Esophagus (tissue), 2 donors: Measurements from ENCODE around the gene ELF1. TPM values are rescaled to one million over a fixed set of nuclear protein-coding genes. Genes with fewer than 3 reads are reported as not detected.
"Not testable (repeated sequence)": the region's sequence is repeated elsewhere in the genome, so short reads cannot be mapped to it uniquely, and the experiment has no call there.

Experiments used
- H3K27ac ChIP-seq, 2 donors: one replicate each; pipeline ENCODE4 v1.5.1; 2013; ENCODE audit warnings: low read depth in 2 of 2, mild to moderate bottlenecking in 2 of 2, inconsistent platforms in 1 of 2, low read length in 1 of 2, moderate library complexity in 1 of 2
- H3K27me3 ChIP-seq, 2 donors: one replicate each; pipeline ENCODE4 v1.6.1; 2013; ENCODE audit warnings: low read length in 2 of 2, control low read depth in 1 of 2, mild to moderate bottlenecking in 1 of 2; ENCODE audit not compliant: insufficient read depth in 2 of 2, control insufficient read depth in 1 of 2
- H3K36me3 ChIP-seq, 2 donors: one replicate each; pipeline ENCODE4 v1.6.1; 2013; ENCODE audit warnings: low read length in 1 of 2; ENCODE audit not compliant: control insufficient read depth in 2 of 2, insufficient read depth in 2 of 2
- H3K4me1 ChIP-seq, 2 donors: one replicate each; pipeline ENCODE4 v1.6.1; 2013; ENCODE audit warnings: low read length in 1 of 2; ENCODE audit not compliant: control insufficient read depth in 2 of 2, insufficient read depth in 2 of 2
- H3K4me3 ChIP-seq, 2 donors: one replicate each; pipeline ENCODE4 v1.5.1; 2013; ENCODE audit warnings: low read length in 2 of 2, mild to moderate bottlenecking in 2 of 2, low read depth in 1 of 2, moderate library complexity in 1 of 2
- H3K9me3 ChIP-seq, 2 donors: one replicate each; pipeline ENCODE4 v1.6.1; 2013; ENCODE audit warnings: mild to moderate bottlenecking in 2 of 2, low read depth in 1 of 2, low read length in 1 of 2, moderate library complexity in 1 of 2; ENCODE audit not compliant: control insufficient read depth in 2 of 2, insufficient read depth in 1 of 2
- WGBS, 2 donors: extraction: QIAGEN DNeasy Blood & Tissue Kit; methylation state at CpG; one replicate each; pipeline ENCODE4 v1.1.7; 2013; 5-methylcytosine and 5-hydroxymethylcytosine counted together
- polyA plus RNA-seq, 2 donors: library from polyadenylated mRNA; stranded (reverse); fragments of 200-250 nt; gene quantifications; one replicate each; pipeline ENCODE4 v1.2.3, GENCODE V29; 2013
- donor health status: healthy with polysubstance abuse.
- donor health status: Bipolar disorder and iron deficiency.

ELF1 gene
- polyA plus RNA-seq, 2 donors = 12.1 to 34.0 TPM

DNA sequence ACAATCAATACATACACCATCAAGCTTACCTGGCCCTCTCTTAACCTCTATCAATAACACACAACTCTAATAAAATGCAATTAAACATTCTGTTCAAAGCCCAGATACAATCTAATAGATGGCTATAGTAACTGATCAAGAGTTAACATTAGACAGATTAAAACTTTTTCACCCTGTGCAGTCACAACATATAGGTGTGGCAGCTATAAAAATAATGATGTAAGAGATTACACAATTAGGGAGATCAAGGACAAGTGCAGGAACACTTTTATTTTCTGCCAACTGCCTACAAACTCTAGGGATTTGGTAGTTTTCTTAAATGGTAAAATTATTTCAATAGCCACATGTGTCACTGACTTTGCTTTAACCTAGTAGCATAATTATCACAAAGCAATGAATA, 104.3 kb downstream of the ELF1 start:
- not testable (repeated sequence) for H3K27ac ChIP-seq, H3K4me3 ChIP-seq, H3K36me3 ChIP-seq, H3K9me3 ChIP-seq, H3K27me3 ChIP-seq, H3K4me1 ChIP-seq

DNA sequence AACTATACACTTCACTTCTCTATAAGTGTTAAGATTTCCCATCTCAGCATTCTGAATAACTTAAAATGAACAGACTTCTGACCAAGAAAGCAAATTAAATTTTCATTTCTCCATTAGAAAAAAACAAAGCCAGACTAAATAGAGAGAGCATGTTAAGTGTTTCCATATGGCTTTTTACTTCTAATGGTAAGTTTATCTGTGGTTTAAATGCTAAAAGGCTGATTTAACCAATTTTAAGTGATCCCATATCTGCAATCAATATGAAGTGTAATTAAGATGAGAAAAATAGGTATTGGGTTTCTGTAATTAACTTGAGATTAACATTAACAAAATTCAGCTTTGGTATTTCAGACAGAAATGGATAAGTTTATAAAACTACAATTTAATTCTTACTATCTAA, 107.8 kb downstream of the ELF1 start:
- H3K27me3 ChIP-seq = no peaks in the 10 kb centered on the region
- H3K4me3 ChIP-seq = no peak overlapping the region
- no peaks in the 10 kb centered on the region for H3K36me3 ChIP-seq

DNA sequence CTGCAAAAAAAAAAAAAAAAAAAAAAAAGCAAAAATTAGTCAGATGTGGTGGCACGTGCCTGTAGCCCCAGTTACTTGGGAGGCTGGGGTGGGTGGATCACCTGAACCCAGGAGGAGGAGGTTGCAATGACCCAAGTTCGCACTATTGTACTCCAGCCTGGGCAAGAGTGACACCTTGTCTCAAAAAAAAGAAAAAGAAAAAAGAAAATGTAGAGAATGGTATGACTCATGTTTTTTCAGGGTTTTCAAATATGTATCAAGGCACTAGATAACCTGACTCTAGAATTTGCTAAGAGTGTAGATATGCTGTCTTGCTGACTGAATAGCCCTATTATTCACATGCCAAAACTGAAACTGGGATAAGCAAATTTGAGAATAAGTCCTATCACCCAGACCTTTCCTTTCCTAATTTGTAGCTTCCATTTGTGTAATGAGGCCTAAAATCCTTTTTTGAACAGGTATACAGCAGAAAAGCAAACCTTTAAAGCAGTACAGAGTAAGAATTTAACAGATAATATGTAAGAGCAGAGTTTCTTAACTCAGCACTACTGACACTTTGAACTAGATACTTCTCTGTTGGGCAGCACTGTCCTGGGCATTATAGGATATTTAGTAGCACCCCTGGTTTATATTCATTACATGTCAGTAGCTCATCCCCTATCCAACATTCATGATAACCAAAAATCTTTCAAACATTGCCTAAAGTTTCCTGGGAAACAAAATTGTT, 108.6 kb downstream of the ELF1 start:
- no peak overlapping the region for H3K27ac ChIP-seq
- no peaks in the 10 kb centered on the region for H3K4me1 ChIP-seq
- WGBS, 2 donors = 90 to 94% methylated on average over 2 of the region's 2 CpGs

More for the DNA sequence above, 107.8 kb downstream of the ELF1 start:
- Histone ChIP-seq H3K27ac (no peak overlapping the region), H3K9me3 (no peaks in the 10 kb centered on the region), H3K4me1 (no peaks in the 10 kb centered on the region)

DNA sequence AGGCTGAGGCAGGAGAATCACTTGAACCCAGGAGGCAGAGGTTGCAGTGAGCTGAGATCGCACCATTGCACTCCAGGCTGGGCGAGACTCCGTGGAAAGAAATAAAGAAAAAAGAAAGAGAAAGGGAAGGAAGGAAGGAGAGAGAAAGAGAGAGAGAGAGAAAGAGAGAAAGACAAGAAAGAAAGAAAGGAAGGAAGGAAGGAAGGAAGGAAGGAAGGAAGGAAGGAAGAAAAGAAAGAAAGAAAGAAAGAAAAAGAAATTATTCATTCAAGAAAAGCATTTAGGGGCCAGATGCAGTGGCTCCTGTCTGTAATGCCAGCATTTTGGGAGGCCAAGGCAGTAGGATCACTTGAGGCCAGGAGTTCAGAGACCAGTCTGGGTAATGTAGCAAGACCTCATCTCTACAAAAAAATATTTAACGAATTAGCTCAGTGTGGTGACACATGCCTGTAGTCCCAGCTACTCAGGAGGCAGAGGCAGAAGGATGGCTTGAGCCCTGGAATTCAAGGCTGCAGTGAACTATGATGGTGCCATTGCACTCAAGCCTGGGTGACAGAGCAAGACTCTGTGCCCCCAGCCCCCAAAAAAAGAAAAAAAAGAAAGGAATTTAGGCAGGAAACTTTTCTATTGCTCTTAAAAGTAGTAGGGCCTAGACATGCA, 109.4 kb downstream of the ELF1 start:
- H3K36me3 ChIP-seq, H3K9me3 ChIP-seq, H3K27ac ChIP-seq, H3K4me3 ChIP-seq, H3K4me1 ChIP-seq, H3K27me3 ChIP-seq: not testable (repeated sequence)
- WGBS, 2 donors = 98 to 100% methylated on average over 4 of the region's 4 CpGs

More for the DNA sequence above, 108.6 kb downstream of the ELF1 start:
- Histone ChIP-seq H3K4me3 (no peak overlapping the region), H3K9me3 (no peaks in the 10 kb centered on the region), H3K27me3 (no peaks in the 10 kb centered on the region), H3K36me3 (no peaks in the 10 kb centered on the region)

DNA sequence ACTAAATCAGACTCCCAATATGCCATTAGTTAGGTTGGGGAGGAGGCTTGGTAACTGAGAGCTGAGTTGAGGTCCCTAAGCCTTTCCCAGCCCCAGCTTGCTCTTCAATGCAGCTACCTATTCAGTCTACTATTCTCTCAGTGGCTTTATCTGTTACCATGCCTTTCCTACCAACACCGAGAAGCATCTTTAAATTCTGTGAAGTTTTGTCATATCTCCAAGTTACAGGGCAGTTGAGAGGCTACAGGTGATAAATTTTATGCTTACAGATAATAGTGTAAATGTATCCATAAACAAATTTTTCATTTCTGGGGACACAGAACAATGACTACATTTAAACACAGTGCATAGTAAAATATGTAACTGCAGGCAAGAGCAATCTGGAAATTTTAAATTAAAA, 110.6 kb downstream of the ELF1 start:
- H3K9me3 ChIP-seq = no peaks in the 10 kb centered on the region
- no peaks in the 10 kb centered on the region for H3K4me1 ChIP-seq
- H3K36me3 ChIP-seq = no peaks in the 10 kb centered on the region
- no peak overlapping the region for H3K4me3 ChIP-seq
- H3K27ac ChIP-seq = no peak overlapping the region
- WGBS, 2 donors = 92 to 97% methylated on average over 1 of the region's 1 CpG
- no peaks in the 10 kb centered on the region for H3K27me3 ChIP-seq

DNA sequence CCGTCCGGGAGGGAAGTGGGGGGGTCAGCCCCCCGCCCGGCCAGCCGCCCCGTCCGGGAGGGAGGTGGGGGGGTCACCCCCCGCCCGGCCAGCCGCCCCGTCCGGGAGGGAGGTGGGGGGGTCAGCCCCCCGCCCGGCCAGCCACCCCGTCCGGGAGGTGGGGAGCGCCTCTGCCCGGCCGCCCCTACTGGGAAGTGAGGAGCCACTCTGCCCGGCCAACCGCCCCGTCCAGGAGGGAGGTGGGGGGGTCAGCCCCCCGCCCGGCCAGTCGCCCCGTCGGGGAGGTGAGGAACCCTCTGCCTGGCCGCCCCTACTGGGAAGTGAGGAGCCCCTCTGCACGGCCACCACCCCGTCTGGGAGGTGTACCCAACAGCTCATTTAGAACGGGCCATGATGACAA, 118.1 kb downstream of the ELF1 start:
- not testable (repeated sequence) for H3K9me3 ChIP-seq, H3K27ac ChIP-seq, H3K4me1 ChIP-seq, H3K4me3 ChIP-seq, H3K36me3 ChIP-seq, H3K27me3 ChIP-seq
- 94 to 95% methylated on average over 20 to 30 of the region's 31 CpGs for WGBS, 2 donors

- H3K4me1 ChIP-seq, H3K9me3 ChIP-seq: not testable (repeated sequence)
- WGBS, 2 donors = 94 to 97% methylated on average over 6 to 28 of the region's 28 CpGs
These were observed 118.5 kb downstream of the ELF1 start for GRCh38 chr13:40900568-40900967.

DNA sequence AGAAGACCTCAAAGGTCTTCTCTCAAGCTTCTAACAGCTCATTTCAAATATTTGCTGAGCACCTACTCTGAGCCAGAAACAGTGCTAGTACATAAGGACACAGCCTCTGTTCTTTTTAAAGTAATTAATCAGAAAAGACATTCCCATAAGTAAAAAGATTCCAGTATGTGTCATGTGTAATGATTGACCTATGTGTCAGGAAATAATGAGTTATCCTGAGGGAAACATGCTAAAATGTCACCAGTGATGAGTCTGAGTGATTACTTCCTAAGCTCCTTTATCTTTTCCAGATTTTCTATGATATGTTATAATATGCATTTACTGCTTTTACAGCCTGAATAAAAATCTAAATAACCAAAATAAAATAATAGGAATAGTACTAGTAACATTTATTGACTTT, 122.1 kb downstream of the ELF1 start:
- no peak overlapping the region for H3K27ac ChIP-seq
- no peaks in the 10 kb centered on the region for H3K36me3 ChIP-seq
- no peaks in the 10 kb centered on the region for H3K9me3 ChIP-seq
- H3K4me3 ChIP-seq = no peak overlapping the region
- H3K4me1 ChIP-seq = no peaks in the 10 kb centered on the region
- H3K27me3 ChIP-seq = no peaks in the 10 kb centered on the region

More at GRCh38 chr13:40900568-40900967, 118.5 kb downstream of the ELF1 start:
- not testable (repeated sequence) for H3K27me3 ChIP-seq, H3K4me3 ChIP-seq, H3K27ac ChIP-seq, H3K36me3 ChIP-seq

DNA sequence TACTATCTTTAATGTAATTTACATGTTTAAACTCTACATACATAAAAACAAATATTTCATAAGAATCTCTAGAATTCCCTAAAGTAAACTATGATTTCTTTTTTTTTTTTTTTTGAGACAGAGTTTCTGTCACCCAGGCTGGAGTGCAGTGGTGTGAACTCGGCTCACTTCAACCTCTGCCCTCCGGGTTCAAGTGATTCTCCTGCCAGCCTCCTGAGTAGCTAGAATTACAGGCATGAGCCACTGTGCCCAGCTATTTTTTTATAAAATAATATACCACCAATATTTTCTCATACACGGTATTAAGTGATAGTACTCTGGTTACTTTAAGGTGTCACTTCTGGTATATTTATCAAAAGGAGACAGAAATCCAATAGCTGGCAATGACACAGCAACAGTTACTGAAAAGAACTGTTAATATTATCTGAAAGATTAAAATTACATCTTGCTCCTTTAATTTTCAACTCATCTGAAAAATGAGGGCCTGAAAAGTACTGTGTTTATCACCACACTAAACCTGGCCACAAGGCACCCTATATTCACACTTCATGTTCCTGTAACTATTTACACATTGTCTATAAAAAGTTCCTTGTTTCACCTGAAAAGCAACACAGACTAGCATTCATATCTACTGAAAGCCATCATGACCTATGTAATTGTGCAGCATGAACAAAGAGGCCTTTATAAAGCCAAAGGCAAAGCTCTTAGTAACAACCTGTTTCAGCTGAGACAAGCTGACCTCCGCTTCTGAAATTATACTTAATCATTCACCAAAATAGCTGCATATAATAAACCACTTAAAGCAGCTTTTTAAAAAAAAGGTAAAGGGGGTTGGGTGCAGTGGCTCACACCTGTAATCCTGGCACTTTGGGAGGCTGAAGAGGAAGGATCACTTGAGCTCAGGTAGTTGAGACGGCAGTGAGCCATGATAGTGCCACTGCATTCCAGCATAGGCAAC, 123.6 kb downstream of the ELF1 start:
- H3K9me3 ChIP-seq = no peaks in the 10 kb centered on the region
- H3K27ac ChIP-seq = no peak overlapping the region
- H3K4me3 ChIP-seq = no peak overlapping the region
- no peaks in the 10 kb centered on the region for H3K36me3 ChIP-seq
- H3K27me3 ChIP-seq = no peaks in the 10 kb centered on the region
- 64 to 83% methylated on average over 5 of the region's 5 CpGs for WGBS, 2 donors
- H3K4me1 ChIP-seq = no peaks in the 10 kb centered on the region
